WTC11 (cell line): ENCODE data around the gene CST9. TPM values are rescaled to one million over a fixed set of nuclear protein-coding genes. Genes with fewer than 3 reads are reported as not detected.

Experiments
- ATAC-seq: fragments of 200-7000 bp; cut with Tn5 transposase; 2 replicates; pipeline ENCODE4 v1.10.0; 2021; ENCODE audit warnings: mild to moderate bottlenecking, moderate library complexity
- CTCF ChIA-PET: fragments of 300-600 bp; sonication (Branson Sonifier 250); formaldehyde crosslinking; loops from one replicate; lab custom pipeline; 2021; ENCODE audit warnings: antibody characterized with exemption; lab: Charles Lee
- POLR2A ChIA-PET: fragments of 350-600 bp; sonication (Branson Sonifier 250); formaldehyde crosslinking; loops from one replicate; lab custom pipeline; 2021; ENCODE audit warnings: antibody characterized with exemption; lab: Charles Lee
- DNase-seq: peaks from one replicate; pipeline ENCODE4 v3.0.0; 2021; ENCODE audit warnings: low spot score
- H3K27ac Mint-ChIP-seq: 2 replicates; pipeline ENCODE4 v1.8.0; 2021; ENCODE audit warnings: mixed read lengths
- H3K27me3 Mint-ChIP-seq: 2 replicates; pipeline ENCODE4 v1.8.0; 2021; ENCODE audit warnings: low read depth, mild to moderate bottlenecking, moderate library complexity, mixed read lengths
- H3K36me3 Mint-ChIP-seq: 2 replicates; pipeline ENCODE4 v1.8.0; 2021; ENCODE audit warnings: mixed read lengths
- H3K4me1 Mint-ChIP-seq: 2 replicates; pipeline ENCODE4 v1.8.0; 2022; ENCODE audit warnings: mixed read lengths
- H3K4me3 Mint-ChIP-seq: 2 replicates; pipeline ENCODE4 v1.8.0; 2021; ENCODE audit warnings: mild to moderate bottlenecking, moderate library complexity, mixed read lengths
- H3K9me3 Mint-ChIP-seq: 2 replicates; pipeline ENCODE4 v1.8.0; 2021; ENCODE audit warnings: mixed read lengths
- CBFB ChIP-seq: sonication (generic); formaldehyde crosslinking; IDR thresholded peaks from 2 replicates; pipeline ENCODE4 v1.8.1; 2022; ENCODE audit warnings: mild to moderate bottlenecking, low read depth, missing genetic modification reagents
- EMX1 ChIP-seq: fragments of 250-450 bp; sonication (Bioruptor Pico); IDR thresholded peaks from 2 replicates; pipeline ENCODE4 v1.8.0; 2021; ENCODE audit warnings: mild to moderate bottlenecking
- ESRRA ChIP-seq: sonication (generic); formaldehyde crosslinking; IDR thresholded peaks from 2 replicates; pipeline ENCODE4 v1.8.1; 2022; ENCODE audit warnings: mild to moderate bottlenecking, missing genetic modification reagents, borderline replicate concordance
- HMGA2 ChIP-seq: fragments of 250-450 bp; sonication (Bioruptor Pico); IDR thresholded peaks from 2 replicates; pipeline ENCODE4 v1.4.0; 2021; ENCODE audit warnings: mild to moderate bottlenecking, moderate library complexity
- JAZF1 ChIP-seq: fragments of 250-450 bp; sonication (Bioruptor Pico); IDR thresholded peaks from 2 replicates; pipeline ENCODE4 v1.9.0; 2021; ENCODE audit warnings: moderate library complexity, mild to moderate bottlenecking, inconsistent platforms
- JUN ChIP-seq: sonication (generic); formaldehyde crosslinking; IDR thresholded peaks from 2 replicates; pipeline ENCODE4 v1.8.0; 2023; ENCODE audit warnings: mild to moderate bottlenecking, missing genetic modification reagents
- KAT7 ChIP-seq: sonication (generic); formaldehyde crosslinking; IDR thresholded peaks from 2 replicates; pipeline ENCODE4 v1.8.1; 2023; ENCODE audit warnings: missing genetic modification reagents, mild to moderate bottlenecking, borderline replicate concordance
- PRRX2 ChIP-seq: fragments of 250-450 bp; sonication (Bioruptor Pico); IDR thresholded peaks from 2 replicates; pipeline ENCODE4 v1.8.0; 2021; ENCODE audit warnings: mild to moderate bottlenecking
- RELA ChIP-seq: sonication (generic); formaldehyde crosslinking; IDR thresholded peaks from 2 replicates; pipeline ENCODE4 v1.8.1; 2022; ENCODE audit warnings: missing genetic modification reagents, mild to moderate bottlenecking, borderline replicate concordance
- TEAD1 ChIP-seq: sonication (generic); formaldehyde crosslinking; IDR thresholded peaks from 2 replicates; pipeline ENCODE4 v1.8.0; 2022; ENCODE audit warnings: mild to moderate bottlenecking, missing genetic modification reagents
- ZNF232 ChIP-seq: sonication (generic); formaldehyde crosslinking; IDR thresholded peaks from 2 replicates; pipeline ENCODE4 v1.8.0; 2022; ENCODE audit warnings: mild to moderate bottlenecking, missing genetic modification reagents
- ZNF317 ChIP-seq: sonication (generic); formaldehyde crosslinking; IDR thresholded peaks from 2 replicates; pipeline ENCODE4 v1.8.1; 2023; ENCODE audit warnings: low read depth, mild to moderate bottlenecking, moderate library complexity, missing genetic modification reagents, borderline replicate concordance
- total RNA-seq: library from RNA; stranded (reverse); gene quantifications from 3 replicates; pipeline ENCODE4 v1.2.3, GENCODE V29; 2021
- TF ChIP-seq, protein P1 (sequence below): sonication (generic); formaldehyde crosslinking; IDR thresholded peaks from 2 replicates; pipeline ENCODE4 v1.8.0; 2022; ENCODE audit warnings: missing genetic modification reagents
- TF ChIP-seq, protein P2 (sequence below): sonication (generic); formaldehyde crosslinking; IDR thresholded peaks from 2 replicates; pipeline ENCODE4 v1.8.1; 2023; ENCODE audit warnings: mild to moderate bottlenecking, missing genetic modification reagents, borderline replicate concordance
- TF ChIP-seq, protein P3 (sequence below): sonication (generic); formaldehyde crosslinking; IDR thresholded peaks from 2 replicates; pipeline ENCODE4 v1.8.0; 2022; ENCODE audit warnings: mild to moderate bottlenecking, missing genetic modification reagents
- TF ChIP-seq, protein P4 (sequence below): sonication (generic); formaldehyde crosslinking; IDR thresholded peaks from 2 replicates; pipeline ENCODE4 v1.8.1; 2023; ENCODE audit warnings: mild to moderate bottlenecking, missing genetic modification reagents, moderate library complexity
- TF ChIP-seq, protein P5 (sequence below): sonication (generic); formaldehyde crosslinking; IDR thresholded peaks from 2 replicates; pipeline ENCODE4 v1.8.1; 2022; ENCODE audit warnings: missing genetic modification reagents, borderline replicate concordance
- TF ChIP-seq, protein P6 (sequence below): sonication (generic); formaldehyde crosslinking; IDR thresholded peaks from 2 replicates; pipeline ENCODE4 v1.8.1; 2022; ENCODE audit warnings: low read depth, missing genetic modification reagents, borderline replicate concordance
- TF ChIP-seq, protein P7 (sequence below): fragments of 250-450 bp; sonication (Bioruptor Pico); IDR thresholded peaks from 2 replicates; pipeline ENCODE4 v2.1.2; 2022; ENCODE audit warnings: mild to moderate bottlenecking, moderate library complexity

The CST9 gene
- total RNA-seq, 1 experiment from 2014 or later: not detected

DNA sequence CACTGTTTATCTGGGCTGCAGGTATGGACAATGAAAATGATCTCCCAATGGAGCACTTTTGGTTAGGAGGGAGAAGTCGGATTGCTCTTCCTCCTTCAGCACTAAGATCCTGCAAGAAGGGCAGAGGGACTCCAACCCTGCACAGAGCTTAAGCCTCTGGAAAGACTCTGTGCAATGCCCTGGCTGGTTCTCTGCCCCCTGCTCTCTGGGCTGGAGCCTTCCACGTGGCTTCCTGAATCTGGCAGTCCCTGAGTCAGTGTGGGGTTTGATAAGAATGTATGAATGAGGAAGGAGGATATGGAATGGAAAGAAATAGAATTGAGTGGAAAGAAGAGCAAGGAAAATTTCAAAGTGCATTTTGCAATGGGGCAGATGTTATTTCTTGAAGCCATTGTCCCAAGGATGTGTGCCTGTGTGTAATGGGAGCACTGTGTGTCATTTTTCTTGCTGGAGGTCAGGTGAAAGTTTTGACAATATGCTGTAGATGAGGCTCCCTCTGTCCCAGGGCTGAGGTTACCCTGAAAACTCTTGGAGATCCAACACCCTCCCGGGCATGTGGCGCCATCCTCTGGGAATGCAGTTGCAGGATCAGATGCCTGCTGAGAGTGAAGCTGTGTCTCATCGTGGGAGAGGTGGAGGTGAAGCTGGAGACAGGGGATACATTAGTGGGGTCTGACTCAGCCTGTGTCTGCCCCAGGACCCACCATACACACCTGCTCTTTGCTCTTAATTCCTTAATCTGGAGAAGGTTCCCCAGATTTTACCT is 21.1 kb downstream of the CST9 start (continued):
- TF ChIP-seq, protein P1, sequence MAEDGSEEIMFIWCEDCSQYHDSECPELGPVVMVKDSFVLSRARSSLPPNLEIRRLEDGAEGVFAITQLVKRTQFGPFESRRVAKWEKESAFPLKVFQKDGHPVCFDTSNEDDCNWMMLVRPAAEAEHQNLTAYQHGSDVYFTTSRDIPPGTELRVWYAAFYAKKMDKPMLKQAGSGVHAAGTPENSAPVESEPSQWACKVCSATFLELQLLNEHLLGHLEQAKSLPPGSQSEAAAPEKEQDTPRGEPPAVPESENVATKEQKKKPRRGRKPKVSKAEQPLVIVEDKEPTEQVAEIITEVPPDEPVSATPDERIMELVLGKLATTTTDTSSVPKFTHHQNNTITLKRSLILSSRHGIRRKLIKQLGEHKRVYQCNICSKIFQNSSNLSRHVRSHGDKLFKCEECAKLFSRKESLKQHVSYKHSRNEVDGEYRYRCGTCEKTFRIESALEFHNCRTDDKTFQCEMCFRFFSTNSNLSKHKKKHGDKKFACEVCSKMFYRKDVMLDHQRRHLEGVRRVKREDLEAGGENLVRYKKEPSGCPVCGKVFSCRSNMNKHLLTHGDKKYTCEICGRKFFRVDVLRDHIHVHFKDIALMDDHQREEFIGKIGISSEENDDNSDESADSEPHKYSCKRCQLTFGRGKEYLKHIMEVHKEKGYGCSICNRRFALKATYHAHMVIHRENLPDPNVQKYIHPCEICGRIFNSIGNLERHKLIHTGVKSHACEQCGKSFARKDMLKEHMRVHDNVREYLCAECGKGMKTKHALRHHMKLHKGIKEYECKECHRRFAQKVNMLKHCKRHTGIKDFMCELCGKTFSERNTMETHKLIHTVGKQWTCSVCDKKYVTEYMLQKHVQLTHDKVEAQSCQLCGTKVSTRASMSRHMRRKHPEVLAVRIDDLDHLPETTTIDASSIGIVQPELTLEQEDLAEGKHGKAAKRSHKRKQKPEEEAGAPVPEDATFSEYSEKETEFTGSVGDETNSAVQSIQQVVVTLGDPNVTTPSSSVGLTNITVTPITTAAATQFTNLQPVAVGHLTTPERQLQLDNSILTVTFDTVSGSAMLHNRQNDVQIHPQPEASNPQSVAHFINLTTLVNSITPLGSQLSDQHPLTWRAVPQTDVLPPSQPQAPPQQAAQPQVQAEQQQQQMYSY (CRISPR knock-in tag): no peak
- TF ChIP-seq, protein P2, sequence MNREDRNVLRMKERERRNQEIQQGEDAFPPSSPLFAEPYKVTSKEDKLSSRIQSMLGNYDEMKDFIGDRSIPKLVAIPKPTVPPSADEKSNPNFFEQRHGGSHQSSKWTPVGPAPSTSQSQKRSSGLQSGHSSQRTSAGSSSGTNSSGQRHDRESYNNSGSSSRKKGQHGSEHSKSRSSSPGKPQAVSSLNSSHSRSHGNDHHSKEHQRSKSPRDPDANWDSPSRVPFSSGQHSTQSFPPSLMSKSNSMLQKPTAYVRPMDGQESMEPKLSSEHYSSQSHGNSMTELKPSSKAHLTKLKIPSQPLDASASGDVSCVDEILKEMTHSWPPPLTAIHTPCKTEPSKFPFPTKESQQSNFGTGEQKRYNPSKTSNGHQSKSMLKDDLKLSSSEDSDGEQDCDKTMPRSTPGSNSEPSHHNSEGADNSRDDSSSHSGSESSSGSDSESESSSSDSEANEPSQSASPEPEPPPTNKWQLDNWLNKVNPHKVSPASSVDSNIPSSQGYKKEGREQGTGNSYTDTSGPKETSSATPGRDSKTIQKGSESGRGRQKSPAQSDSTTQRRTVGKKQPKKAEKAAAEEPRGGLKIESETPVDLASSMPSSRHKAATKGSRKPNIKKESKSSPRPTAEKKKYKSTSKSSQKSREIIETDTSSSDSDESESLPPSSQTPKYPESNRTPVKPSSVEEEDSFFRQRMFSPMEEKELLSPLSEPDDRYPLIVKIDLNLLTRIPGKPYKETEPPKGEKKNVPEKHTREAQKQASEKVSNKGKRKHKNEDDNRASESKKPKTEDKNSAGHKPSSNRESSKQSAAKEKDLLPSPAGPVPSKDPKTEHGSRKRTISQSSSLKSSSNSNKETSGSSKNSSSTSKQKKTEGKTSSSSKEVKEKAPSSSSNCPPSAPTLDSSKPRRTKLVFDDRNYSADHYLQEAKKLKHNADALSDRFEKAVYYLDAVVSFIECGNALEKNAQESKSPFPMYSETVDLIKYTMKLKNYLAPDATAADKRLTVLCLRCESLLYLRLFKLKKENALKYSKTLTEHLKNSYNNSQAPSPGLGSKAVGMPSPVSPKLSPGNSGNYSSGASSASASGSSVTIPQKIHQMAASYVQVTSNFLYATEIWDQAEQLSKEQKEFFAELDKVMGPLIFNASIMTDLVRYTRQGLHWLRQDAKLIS: no peak
- TF ChIP-seq, protein P3, sequence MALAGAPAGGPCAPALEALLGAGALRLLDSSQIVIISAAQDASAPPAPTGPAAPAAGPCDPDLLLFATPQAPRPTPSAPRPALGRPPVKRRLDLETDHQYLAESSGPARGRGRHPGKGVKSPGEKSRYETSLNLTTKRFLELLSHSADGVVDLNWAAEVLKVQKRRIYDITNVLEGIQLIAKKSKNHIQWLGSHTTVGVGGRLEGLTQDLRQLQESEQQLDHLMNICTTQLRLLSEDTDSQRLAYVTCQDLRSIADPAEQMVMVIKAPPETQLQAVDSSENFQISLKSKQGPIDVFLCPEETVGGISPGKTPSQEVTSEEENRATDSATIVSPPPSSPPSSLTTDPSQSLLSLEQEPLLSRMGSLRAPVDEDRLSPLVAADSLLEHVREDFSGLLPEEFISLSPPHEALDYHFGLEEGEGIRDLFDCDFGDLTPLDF (CRISPR knock-in tag): no peak

DNA sequence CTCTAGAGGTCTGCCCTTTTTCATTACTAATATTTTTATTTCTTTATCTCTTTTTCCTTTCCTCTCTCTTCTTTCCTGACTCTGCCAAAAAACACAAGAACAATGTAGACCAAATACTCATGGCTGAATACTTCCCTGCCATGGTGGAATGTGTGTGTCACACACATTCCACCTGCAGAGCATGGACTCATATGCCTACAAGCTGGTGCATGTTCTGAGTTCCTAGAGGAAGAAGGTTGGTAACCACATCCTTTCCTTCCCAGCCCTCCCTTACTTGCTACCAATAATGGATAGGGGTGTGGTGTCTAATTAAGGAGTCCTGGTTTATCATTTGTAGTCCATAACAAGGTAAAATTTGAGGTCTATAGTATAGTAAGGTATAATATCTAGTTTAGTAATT is 22.2 kb downstream of the CST9 start:
- Mint-ChIP-seq H3K4me3 (no peak overlapping the region), H3K9me3 (peaks cover 16% of the 10 kb centered on the region), H3K27ac (no peak overlapping the region), H3K36me3 (peaks cover 6% of the 10 kb centered on the region; the same call in 1 of the 2 replicates)
- DNase-seq: no peak
- no peak for ATAC-seq
- TF ChIP-seq PRRX2 (CRISPR knock-in tag) (no peak), HMGA2 (CRISPR knock-in tag) (no peak), CBFB (no peak), ZNF317 (no peak), EMX1 (CRISPR knock-in tag) (no peak), RELA (no peak), KAT7 (no peak)
- TF ChIP-seq, all 79 proteins: peak for 0
- Mint-ChIP-seq H3K27me3 (peaks cover 30% of the 10 kb centered on the region), H3K4me1 (peaks cover 21% of the 10 kb centered on the region)
- ChIA-PET POLR2A (no interaction called here), CTCF (interaction anchor here (1.9 to 4.8 kb wide), 2 partner anchors 137 to 140 kb away, joined by 8 to 38 read pairs; no protein-coding TSS in a partner anchor)

DNA sequence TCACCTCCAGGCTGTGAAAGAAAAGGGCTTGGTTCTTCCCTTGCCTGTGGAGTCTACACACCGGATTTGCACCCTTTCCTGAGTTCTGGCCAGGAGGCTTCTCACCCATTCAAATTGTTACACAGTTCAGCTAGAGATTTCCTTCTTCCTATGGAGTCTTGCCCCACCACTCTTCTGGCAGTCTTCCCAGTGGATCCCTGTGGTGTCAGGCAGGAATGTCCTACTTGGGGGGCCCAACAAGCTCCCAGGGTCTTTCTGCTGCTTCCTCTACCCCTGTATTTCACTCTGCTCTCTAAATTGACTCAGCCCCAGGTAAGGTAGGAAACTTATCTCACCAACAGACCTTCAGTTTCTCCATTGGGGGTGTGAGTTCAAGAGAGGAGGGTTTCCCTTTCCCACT is 23.4 kb downstream of the CST9 start:
- H3K9me3 Mint-ChIP-seq: peaks cover 13% of the 10 kb centered on the region
- peaks cover 17% of the 10 kb centered on the region for H3K27me3 Mint-ChIP-seq
- H3K36me3 Mint-ChIP-seq: 0 out of 2 replicates have a peak, but pooled peaks cover 4% of the 10 kb centered on the region
- peaks cover 16% of the 10 kb centered on the region for H3K4me1 Mint-ChIP-seq
- no peak overlapping the region for H3K27ac Mint-ChIP-seq
- DNase-seq (no peak), ATAC-seq (no peak)
- H3K4me3 Mint-ChIP-seq: no peak overlapping the region
- ChIA-PET CTCF (interaction anchor here (1.0 to 1.3 kb wide), 3 partner anchors 24 to 138 kb away, joined by 3 to 7 read pairs (median 3); no protein-coding TSS in a partner anchor), POLR2A (no interaction called here)
- TF ChIP-seq, protein P4, sequence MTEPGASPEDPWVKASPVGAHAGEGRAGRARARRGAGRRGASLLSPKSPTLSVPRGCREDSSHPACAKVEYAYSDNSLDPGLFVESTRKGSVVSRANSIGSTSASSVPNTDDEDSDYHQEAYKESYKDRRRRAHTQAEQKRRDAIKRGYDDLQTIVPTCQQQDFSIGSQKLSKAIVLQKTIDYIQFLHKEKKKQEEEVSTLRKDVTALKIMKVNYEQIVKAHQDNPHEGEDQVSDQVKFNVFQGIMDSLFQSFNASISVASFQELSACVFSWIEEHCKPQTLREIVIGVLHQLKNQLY (CRISPR knock-in tag): no peak
- TF ChIP-seq ESRRA (CRISPR knock-in tag) (no peak), ZNF232 (no peak), JAZF1 (CRISPR knock-in tag) (no peak), TEAD1 (CRISPR knock-in tag) (no peak), JUN (no peak), KAT7 (no peak)
- TF ChIP-seq, protein P5, sequence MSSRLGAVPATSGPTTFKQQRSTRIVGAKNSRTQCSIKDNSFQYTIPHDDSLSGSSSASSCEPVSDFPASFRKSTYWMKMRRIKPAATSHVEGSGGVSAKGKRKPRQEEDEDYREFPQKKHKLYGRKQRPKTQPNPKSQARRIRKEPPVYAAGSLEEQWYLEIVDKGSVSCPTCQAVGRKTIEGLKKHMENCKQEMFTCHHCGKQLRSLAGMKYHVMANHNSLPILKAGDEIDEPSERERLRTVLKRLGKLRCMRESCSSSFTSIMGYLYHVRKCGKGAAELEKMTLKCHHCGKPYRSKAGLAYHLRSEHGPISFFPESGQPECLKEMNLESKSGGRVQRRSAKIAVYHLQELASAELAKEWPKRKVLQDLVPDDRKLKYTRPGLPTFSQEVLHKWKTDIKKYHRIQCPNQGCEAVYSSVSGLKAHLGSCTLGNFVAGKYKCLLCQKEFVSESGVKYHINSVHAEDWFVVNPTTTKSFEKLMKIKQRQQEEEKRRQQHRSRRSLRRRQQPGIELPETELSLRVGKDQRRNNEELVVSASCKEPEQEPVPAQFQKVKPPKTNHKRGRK (CRISPR knock-in tag): no peak
- TF ChIP-seq, protein P6, sequence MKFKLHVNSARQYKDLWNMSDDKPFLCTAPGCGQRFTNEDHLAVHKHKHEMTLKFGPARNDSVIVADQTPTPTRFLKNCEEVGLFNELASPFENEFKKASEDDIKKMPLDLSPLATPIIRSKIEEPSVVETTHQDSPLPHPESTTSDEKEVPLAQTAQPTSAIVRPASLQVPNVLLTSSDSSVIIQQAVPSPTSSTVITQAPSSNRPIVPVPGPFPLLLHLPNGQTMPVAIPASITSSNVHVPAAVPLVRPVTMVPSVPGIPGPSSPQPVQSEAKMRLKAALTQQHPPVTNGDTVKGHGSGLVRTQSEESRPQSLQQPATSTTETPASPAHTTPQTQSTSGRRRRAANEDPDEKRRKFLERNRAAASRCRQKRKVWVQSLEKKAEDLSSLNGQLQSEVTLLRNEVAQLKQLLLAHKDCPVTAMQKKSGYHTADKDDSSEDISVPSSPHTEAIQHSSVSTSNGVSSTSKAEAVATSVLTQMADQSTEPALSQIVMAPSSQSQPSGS (CRISPR knock-in tag): no peak
- TF ChIP-seq, protein P7, sequence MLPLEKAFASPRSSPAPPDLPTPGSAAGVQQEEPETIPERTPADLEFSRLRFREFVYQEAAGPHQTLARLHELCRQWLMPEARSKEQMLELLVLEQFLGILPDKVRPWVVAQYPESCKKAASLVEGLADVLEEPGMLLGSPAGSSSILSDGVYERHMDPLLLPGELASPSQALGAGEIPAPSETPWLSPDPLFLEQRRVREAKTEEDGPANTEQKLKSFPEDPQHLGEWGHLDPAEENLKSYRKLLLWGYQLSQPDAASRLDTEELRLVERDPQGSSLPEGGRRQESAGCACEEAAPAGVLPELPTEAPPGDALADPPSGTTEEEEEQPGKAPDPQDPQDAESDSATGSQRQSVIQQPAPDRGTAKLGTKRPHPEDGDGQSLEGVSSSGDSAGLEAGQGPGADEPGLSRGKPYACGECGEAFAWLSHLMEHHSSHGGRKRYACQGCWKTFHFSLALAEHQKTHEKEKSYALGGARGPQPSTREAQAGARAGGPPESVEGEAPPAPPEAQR (CRISPR knock-in tag): no peak
